CD14-positive monocyte (primary cell): ENCODE measurements around the gene SEL1L3. TPM values are rescaled to one million over a fixed set of nuclear protein-coding genes. Genes with fewer than 3 reads are reported as not detected.

Experiments used
- DNase-seq, 3 donors: peaks; one replicate each; pipeline ENCODE4 v3.0.0-alpha.2; 2011 to 2022
- H2AFZ ChIP-seq: 2 replicates; pipeline ENCODE4 v1.6.0; 2012; ENCODE audit warnings: mild to moderate bottlenecking, low read depth, low read length, inconsistent platforms; ENCODE audit not compliant: insufficient read depth, poor library complexity, severe bottlenecking
- H3K27ac ChIP-seq, 2 donors: 1 replicate in 1 of 2; 2 replicates in 1 of 2; pipeline ENCODE4 v1.5.1; 2012 to 2013; ENCODE audit warnings: low read length in 2 of 2, control low read depth in 1 of 2, inconsistent platforms in 1 of 2, low read depth in 1 of 2, mild to moderate bottlenecking in 1 of 2
- H3K27me3 ChIP-seq, 2 donors: one replicate each; pipeline versions ENCODE4 v1.6.0 to v1.6.1; 2011 to 2013; ENCODE audit warnings: low read length in 2 of 2; ENCODE audit not compliant: control insufficient read depth in 2 of 2, insufficient read depth in 2 of 2
- H3K36me3 ChIP-seq, 2 donors: replicated peaks in 1 of 2; 1 replicate in 1 of 2; 2 replicates in 1 of 2; pipeline versions ENCODE4 v1.5.1 to v1.6.1; 2012 to 2013; ENCODE audit warnings: low read length in 2 of 2, control low read depth in 1 of 2, inconsistent platforms in 1 of 2, mild to moderate bottlenecking in 1 of 2; ENCODE audit not compliant: insufficient read depth in 2 of 2, control insufficient read depth in 1 of 2
- H3K4me1 ChIP-seq, 2 donors: 1 replicate in 1 of 2; 2 replicates in 1 of 2; pipeline versions ENCODE4 v1.5.1 to v1.6.1; 2012 to 2013; ENCODE audit warnings: low read length in 2 of 2, control low read depth in 1 of 2, inconsistent platforms in 1 of 2, mild to moderate bottlenecking in 1 of 2, moderate library complexity in 1 of 2; ENCODE audit not compliant: insufficient read depth in 2 of 2, control insufficient read depth in 1 of 2
- H3K4me2 ChIP-seq: replicated peaks from 2 replicates; pipeline ENCODE3; 2012; ENCODE audit warnings: low read length, moderate library complexity, mild to moderate bottlenecking; ENCODE audit not compliant: poor library complexity, severe bottlenecking; ENCODE audit errors: extremely low read depth
- H3K4me3 ChIP-seq, 3 experiments: fragments of 200-600 bp in 1 of 3; sonication (generic) in 1 of 3; replicated peaks in 1 of 3; 1 replicate in 2 of 3; 2 replicates in 1 of 3; pipeline ENCODE4 v1.5.1; 2011 to 2013; ENCODE audit warnings: low read length in 3 of 3, mild to moderate bottlenecking in 3 of 3, control low read depth in 2 of 3, low read depth in 2 of 3, inconsistent platforms in 1 of 3, moderate library complexity in 1 of 3
- H3K79me2 ChIP-seq: 2 replicates; pipeline ENCODE4 v1.6.0; 2012; ENCODE audit warnings: mild to moderate bottlenecking, control low read depth, inconsistent platforms, low read length, moderate library complexity; ENCODE audit not compliant: insufficient read depth
- H3K9ac ChIP-seq: 2 replicates; pipeline ENCODE4 v1.6.0; 2017; ENCODE audit warnings: low read length, mild to moderate bottlenecking; ENCODE audit not compliant: insufficient read depth, poor library complexity, severe bottlenecking
- H3K9me3 ChIP-seq, 2 donors: replicated peaks in 1 of 2; 1 replicate in 1 of 2; 2 replicates in 1 of 2; pipeline versions ENCODE4 v1.5.1 to v1.6.1; 2012 to 2013; ENCODE audit warnings: low read length in 2 of 2, control low read depth in 1 of 2; ENCODE audit not compliant: control insufficient read depth in 1 of 2, insufficient read depth in 1 of 2
- H4K20me1 ChIP-seq: 2 replicates; pipeline ENCODE4 v1.6.0; 2012; ENCODE audit warnings: mild to moderate bottlenecking, low read length, control low read depth, moderate library complexity; ENCODE audit not compliant: insufficient read depth
- H3K27ac Mint-ChIP-seq, 7 donors: one replicate each; pipeline ENCODE4 v1.8.0; 2020; ENCODE audit warnings: mild to moderate bottlenecking in 7 of 7, mixed read lengths in 7 of 7, moderate library complexity in 6 of 7, inconsistent platforms in 2 of 7
- H3K27me3 Mint-ChIP-seq, 3 donors: one replicate each; pipeline ENCODE4 v1.8.0; 2021 to 2022; ENCODE audit warnings: low read depth in 3 of 3, mild to moderate bottlenecking in 3 of 3, mixed read lengths in 3 of 3, moderate library complexity in 3 of 3, inconsistent platforms in 1 of 3
- H3K36me3 Mint-ChIP-seq, 2 donors: one replicate each; pipeline ENCODE4 v1.8.0; 2020; ENCODE audit warnings: mixed read lengths in 2 of 2, inconsistent platforms in 1 of 2, mild to moderate bottlenecking in 1 of 2
- H3K4me1 Mint-ChIP-seq: one replicate; pipeline ENCODE4 v1.8.0; 2020; ENCODE audit warnings: mild to moderate bottlenecking, mixed read lengths
- H3K4me3 Mint-ChIP-seq, 2 donors: one replicate each; pipeline ENCODE4 v1.8.0; 2020; ENCODE audit warnings: mild to moderate bottlenecking in 2 of 2, mixed read lengths in 2 of 2, moderate library complexity in 1 of 2
- H3K9me3 Mint-ChIP-seq, 7 donors: one replicate each; pipeline ENCODE4 v1.8.0; 2020 to 2022; ENCODE audit warnings: mixed read lengths in 7 of 7, mild to moderate bottlenecking in 6 of 7, moderate library complexity in 6 of 7, inconsistent platforms in 2 of 7
- CTCF ChIP-seq: fragments of 200-600 bp; IDR thresholded peaks from one replicate; pipeline ENCODE4 v1.8.0; 2022; ENCODE audit warnings: antibody characterized with exemption, mild to moderate bottlenecking
- WGBS: methylation state at CpG from one replicate; pipeline ENCODE4 v1.1.5; 2013; ENCODE audit warnings: missing lambda C conversion rate; ENCODE audit not compliant: insufficient coverage; 5-methylcytosine and 5-hydroxymethylcytosine counted together
- intact Hi-C, 2 donors: fragments of 100-400 bp; cut with micrococcal nuclease; formaldehyde crosslinking; loops; one replicate each; pipeline versions ENCODE4 v1.15.0 to v1.15.1; 2023
- polyA plus RNA-seq, 3 donors: library from polyadenylated mRNA; depleted of rRNA in 1 of 3; unstranded in 2 of 3; stranded (reverse) in 1 of 3; fragments of 300-500 nt in 2 of 3; fragments of >200 nt in 1 of 3; fragmentation: Illumina TruSeq in 2 of 3; gene quantifications; 1 replicate in 2 of 3; 2 replicates in 1 of 3; pipeline ENCODE4 v1.2.3, GENCODE V29; 2012 to 2021

Gene SEL1L3
- polyA plus RNA-seq, 3 donors, result 0.61 to 2.2 (median 1.7) TPM

DNA sequence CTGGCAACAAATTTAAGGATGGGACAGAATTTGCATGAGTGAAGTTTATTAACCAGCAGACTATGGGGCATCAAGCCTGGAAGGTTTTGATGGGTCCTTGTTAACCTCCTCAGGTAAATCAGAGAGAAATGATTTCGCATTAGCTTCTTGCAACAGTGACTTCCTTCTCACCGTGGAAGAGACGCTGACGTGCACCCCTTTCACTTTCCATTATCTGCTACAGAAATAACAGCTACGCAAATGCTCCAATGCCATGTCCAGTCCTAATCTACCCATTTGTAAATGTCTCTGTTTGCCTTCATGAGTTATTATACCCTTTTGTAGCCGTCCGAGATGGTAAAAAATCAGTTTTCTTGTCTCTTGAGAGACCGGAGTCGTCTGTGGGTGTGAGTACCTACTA, 106.9 kb downstream of the SEL1L3 start:
- no peaks in the 10 kb centered on the region for H3K79me2 ChIP-seq
- peaks cover 0 to 2% (median 0%) of the 10 kb centered on the region in 7 donors for H3K9me3 Mint-ChIP-seq
- no peak overlapping the region for H3K4me3 ChIP-seq
- no peaks in the 10 kb centered on the region for H3K27me3 Mint-ChIP-seq
- H3K4me1 ChIP-seq, result peaks cover 21 to 25% of the 10 kb centered on the region in 2 donors
- no peak overlapping the region for H3K27ac Mint-ChIP-seq
- no peak overlapping the region for H3K4me3 Mint-ChIP-seq
- H4K20me1 ChIP-seq, result no peaks in the 10 kb centered on the region
- WGBS, result 60% methylated on average over 1 of the region's 9 CpGs
- no peaks in the 10 kb centered on the region for H3K27me3 ChIP-seq
- intact Hi-C loops, result no loop called here
- DNase-seq, result no peak
- peaks cover 25% of the 10 kb centered on the region for H3K4me1 Mint-ChIP-seq
- H3K27ac ChIP-seq, result no peak overlapping the region
- no peak for TF ChIP-seq CTCF
- no peaks in the 10 kb centered on the region for H3K9me3 ChIP-seq
- no peak overlapping the region for H2AFZ ChIP-seq
- H3K36me3 Mint-ChIP-seq, result no peaks in the 10 kb centered on the region
- H3K4me2 ChIP-seq, result no peak overlapping the region
- H3K9ac ChIP-seq, result no peak overlapping the region
- no peaks in the 10 kb centered on the region for H3K36me3 ChIP-seq

DNA sequence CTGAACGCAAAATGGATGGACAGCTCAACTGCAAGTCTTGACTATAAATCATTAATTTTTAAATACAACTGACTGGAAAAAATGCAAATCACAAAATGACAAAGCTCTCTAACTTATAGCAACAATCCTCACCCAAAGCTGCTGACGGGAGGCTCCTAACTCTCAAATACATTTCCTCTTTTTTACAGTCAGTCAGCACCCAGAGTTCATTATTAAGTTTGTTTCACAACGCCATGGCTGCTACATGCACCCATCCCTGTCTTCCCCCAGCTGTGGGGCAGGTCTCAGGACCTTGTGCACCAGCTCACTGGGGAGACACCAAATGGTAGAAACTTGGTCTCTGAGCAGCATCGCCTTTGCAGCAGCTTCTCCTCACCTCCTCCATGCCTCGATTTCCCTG, 109.5 kb downstream of the SEL1L3 start:
- TF ChIP-seq CTCF, result no peak
- Mint-ChIP-seq H3K4me1 (peaks cover 15% of the 10 kb centered on the region), H3K9me3 (no peaks in the 10 kb centered on the region), H3K4me3 (peak overlapping the region in 1 of 2 donors; percentile 39), H3K36me3 (no peaks in the 10 kb centered on the region), H3K27me3 (no peaks in the 10 kb centered on the region), H3K27ac (peak overlapping the region in 4 of 7 donors; percentile 11 to 58 (median 38))
- no peaks in the 10 kb centered on the region for H3K27me3 ChIP-seq
- no peaks in the 10 kb centered on the region for H3K79me2 ChIP-seq
- no peak overlapping the region for H2AFZ ChIP-seq
- H3K4me3 ChIP-seq, result no peak overlapping the region
- H3K9me3 ChIP-seq, result no peaks in the 10 kb centered on the region
- WGBS, result 55% methylated on average over 4 of the region's 5 CpGs
- intact Hi-C loops, result no loop called here
- H3K4me1 ChIP-seq, result peaks cover 9 to 14% of the 10 kb centered on the region in 2 donors
- no peak overlapping the region for H3K9ac ChIP-seq
- no peak overlapping the region for H3K27ac ChIP-seq
- H4K20me1 ChIP-seq, result no peaks in the 10 kb centered on the region
- no peaks in the 10 kb centered on the region for H3K36me3 ChIP-seq
- peak in 2 of 3 donors; percentile 8 to 15 for DNase-seq
- no peak overlapping the region for H3K4me2 ChIP-seq
